ENCODE results near the gene CLPTM1.
"Not testable (repeated sequence)": the region's sequence is repeated elsewhere in the genome, so short reads cannot be mapped to it uniquely, and the experiment has no call there.

DNA sequence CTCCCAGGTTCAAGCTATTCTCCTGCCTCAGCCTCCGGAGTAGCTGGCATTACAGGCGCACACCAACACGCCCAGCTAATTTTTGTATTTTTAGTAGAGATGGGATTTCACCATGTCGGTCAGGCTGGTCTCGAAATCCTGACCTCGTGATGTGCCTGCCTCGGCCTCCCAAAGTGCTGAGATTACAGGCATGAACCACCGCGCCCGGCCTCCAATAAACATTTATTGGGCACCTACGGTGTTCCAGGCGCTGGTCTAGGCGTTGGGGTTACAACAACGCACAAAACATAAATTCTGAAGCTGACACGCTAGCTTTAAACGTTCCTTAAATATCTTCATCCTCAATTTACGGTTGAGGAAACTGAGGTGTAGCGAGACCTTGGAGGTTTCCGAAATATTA, 45.5 kb downstream of the CLPTM1 start:
- TF ChIP-seq, protein P1, sequence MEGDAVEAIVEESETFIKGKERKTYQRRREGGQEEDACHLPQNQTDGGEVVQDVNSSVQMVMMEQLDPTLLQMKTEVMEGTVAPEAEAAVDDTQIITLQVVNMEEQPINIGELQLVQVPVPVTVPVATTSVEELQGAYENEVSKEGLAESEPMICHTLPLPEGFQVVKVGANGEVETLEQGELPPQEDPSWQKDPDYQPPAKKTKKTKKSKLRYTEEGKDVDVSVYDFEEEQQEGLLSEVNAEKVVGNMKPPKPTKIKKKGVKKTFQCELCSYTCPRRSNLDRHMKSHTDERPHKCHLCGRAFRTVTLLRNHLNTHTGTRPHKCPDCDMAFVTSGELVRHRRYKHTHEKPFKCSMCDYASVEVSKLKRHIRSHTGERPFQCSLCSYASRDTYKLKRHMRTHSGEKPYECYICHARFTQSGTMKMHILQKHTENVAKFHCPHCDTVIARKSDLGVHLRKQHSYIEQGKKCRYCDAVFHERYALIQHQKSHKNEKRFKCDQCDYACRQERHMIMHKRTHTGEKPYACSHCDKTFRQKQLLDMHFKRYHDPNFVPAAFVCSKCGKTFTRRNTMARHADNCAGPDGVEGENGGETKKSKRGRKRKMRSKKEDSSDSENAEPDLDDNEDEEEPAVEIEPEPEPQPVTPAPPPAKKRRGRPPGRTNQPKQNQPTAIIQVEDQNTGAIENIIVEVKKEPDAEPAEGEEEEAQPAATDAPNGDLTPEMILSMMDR (conservative IDR thresholded peaks at IDR 0.05; ENCODE audit: low read depth, low read length), result not testable (repeated sequence)
- not testable (repeated sequence) for TF ChIP-seq EZH2 (IDR thresholded peaks at IDR 0.05; ENCODE audit: low read length, unreplicated experiment)

Measured in PC-3 (cell line).